ENCODE measurements around the gene ATG7.
"Not testable (repeated sequence)": the region's sequence is repeated elsewhere in the genome, so short reads cannot be mapped to it uniquely, and the experiment has no call there.

- TF ChIP-seq CTCF (IDR thresholded peaks at IDR 0.05; ENCODE audit: low read length); EZH2 (optimal IDR thresholded peaks at IDR 0.05; ENCODE audit: low read depth, low read length); EZH2phosphoT487 (IDR thresholded peaks at IDR 0.05; ENCODE audit: low read length): not testable (repeated sequence)
These were observed 173.0 kb downstream of the ATG7 start for GRCh38 chr3:11445193-11445592.

Measured in MM.1S (cell line).